Endodermal cell (in vitro differentiated cells): ENCODE data around the gene PCBP1. TPM values are rescaled to one million over a fixed set of nuclear protein-coding genes. Genes with fewer than 3 reads are reported as not detected.
"Not testable (repeated sequence)": the region's sequence is repeated elsewhere in the genome, so short reads cannot be mapped to it uniquely, and the experiment has no call there.

Experiments
- DNase-seq: peaks from one replicate; pipeline ENCODE4 v3.0.0-alpha.2; 2017
- H3K27ac ChIP-seq: 2 replicates; pipeline ENCODE4 v1.5.1; 2013; ENCODE audit warnings: mild to moderate bottlenecking, low read depth, low read length, moderate library complexity
- H3K27me3 ChIP-seq: 2 replicates; pipeline ENCODE4 v1.6.1; 2013; ENCODE audit warnings: mild to moderate bottlenecking, low read length, moderate library complexity; ENCODE audit not compliant: insufficient read depth, control insufficient read depth, poor library complexity, severe bottlenecking
- H3K36me3 ChIP-seq: 2 replicates; pipeline ENCODE4 v1.7.0; 2013; ENCODE audit warnings: mild to moderate bottlenecking, low read length, moderate library complexity; ENCODE audit not compliant: control insufficient read depth, insufficient read depth
- H3K4me1 ChIP-seq: one replicate; pipeline ENCODE4 v1.7.0; 2013; ENCODE audit warnings: low read length; ENCODE audit not compliant: control insufficient read depth, insufficient read depth
- H3K4me3 ChIP-seq: 2 replicates; pipeline ENCODE4 v1.5.1; 2013; ENCODE audit warnings: mild to moderate bottlenecking, low read length, moderate library complexity
- H3K9ac ChIP-seq: 2 replicates; pipeline ENCODE4 v1.6.1; 2013; ENCODE audit warnings: mild to moderate bottlenecking, low read length, moderate library complexity; ENCODE audit not compliant: poor library complexity, severe bottlenecking; ENCODE audit errors: extremely low read depth
- H3K9me3 ChIP-seq: 2 replicates; pipeline ENCODE4 v1.6.1; 2013; ENCODE audit warnings: mild to moderate bottlenecking, low read length, moderate library complexity; ENCODE audit not compliant: control insufficient read depth
- H3K27ac Mint-ChIP-seq: 2 replicates; pipeline ENCODE4 v1.8.0; 2020; ENCODE audit warnings: mixed read lengths
- H3K27me3 Mint-ChIP-seq: 2 replicates; pipeline ENCODE4 v1.8.0; 2021; ENCODE audit warnings: mild to moderate bottlenecking, mixed read lengths; ENCODE audit not compliant: insufficient read depth
- H3K36me3 Mint-ChIP-seq: 2 replicates; pipeline ENCODE4 v1.8.0; 2020; ENCODE audit warnings: low read depth, mixed read lengths
- H3K4me1 Mint-ChIP-seq: 2 replicates; pipeline ENCODE4 v1.8.0; 2020; ENCODE audit warnings: mixed read lengths
- H3K4me3 Mint-ChIP-seq: 2 replicates; pipeline ENCODE4 v1.8.0; 2020; ENCODE audit warnings: mild to moderate bottlenecking, moderate library complexity, mixed read lengths
- H3K9me3 Mint-ChIP-seq: 2 replicates; pipeline ENCODE4 v1.8.0; 2020; ENCODE audit warnings: mild to moderate bottlenecking, mixed read lengths
- WGBS, 2 experiments: methylation state at CpG; one replicate each; pipeline versions ENCODE4 v1.1.5 to v1.1.7; 2013; ENCODE audit warnings: missing lambda C conversion rate in 2 of 2, mixed read lengths in 1 of 2; ENCODE audit not compliant: insufficient coverage in 1 of 2, insufficient read length in 1 of 2; 5-methylcytosine and 5-hydroxymethylcytosine counted together
- total RNA-seq, 2 donors: library from RNA; stranded (reverse); fragmentation: NEBNext Ultra II Directional in 1 of 2; extraction: Animal tissue kit (Norgen Biotek cat#: 25700) in 1 of 2; gene quantifications; 2 replicates in 1 of 2; 3 replicates in 1 of 2; pipeline ENCODE4 v1.2.1, GENCODE V29; 2021
- TF ChIP-seq, protein P1 (sequence below): fragments of 200-600 bp; sonication (generic); conservative IDR thresholded peaks from 2 replicates; pipeline ENCODE4 v1.5.0; 2021; ENCODE audit warnings: antibody characterized with exemption, mild to moderate bottlenecking

PCBP1 gene
- total RNA-seq, 2 donors from 2014 or later, result 344 to 357 TPM

DNA sequence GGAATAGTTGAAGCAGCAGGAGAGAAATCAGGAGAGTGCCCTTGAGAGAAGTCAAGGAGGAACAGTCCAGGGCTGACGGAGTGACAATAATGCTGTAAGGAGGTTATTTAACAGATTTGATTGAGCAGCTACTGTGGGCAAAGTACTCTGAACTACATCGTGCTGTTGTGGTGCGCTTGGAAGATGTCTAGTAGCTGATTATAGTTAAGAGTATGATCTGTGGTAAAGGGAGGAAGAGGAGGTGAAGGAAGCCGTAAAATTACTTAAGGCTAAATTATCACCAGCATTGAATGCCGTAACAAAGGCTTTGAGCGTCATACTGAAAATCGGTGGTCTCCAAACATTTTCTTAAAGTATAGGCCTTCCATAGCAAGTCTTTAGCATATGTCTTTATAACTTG, 4.5 kb downstream of the PCBP1 start:
- no peak overlapping the region for H3K27ac ChIP-seq
- Mint-ChIP-seq H3K27me3 (no peaks in the 10 kb centered on the region), H3K4me1 (peaks cover 13% of the 10 kb centered on the region), H3K27ac (no peak overlapping the region), H3K36me3 (peaks cover 18% of the 10 kb centered on the region), H3K9me3 (no peaks in the 10 kb centered on the region), H3K4me3 (no peak overlapping the region)
- WGBS, 2 experiments, result 94 to 96% methylated on average over 3 to 7 of the region's 7 CpGs
- H3K9me3 ChIP-seq, result no peaks in the 10 kb centered on the region
- no peak overlapping the region for H3K9ac ChIP-seq
- TF ChIP-seq, protein P1, sequence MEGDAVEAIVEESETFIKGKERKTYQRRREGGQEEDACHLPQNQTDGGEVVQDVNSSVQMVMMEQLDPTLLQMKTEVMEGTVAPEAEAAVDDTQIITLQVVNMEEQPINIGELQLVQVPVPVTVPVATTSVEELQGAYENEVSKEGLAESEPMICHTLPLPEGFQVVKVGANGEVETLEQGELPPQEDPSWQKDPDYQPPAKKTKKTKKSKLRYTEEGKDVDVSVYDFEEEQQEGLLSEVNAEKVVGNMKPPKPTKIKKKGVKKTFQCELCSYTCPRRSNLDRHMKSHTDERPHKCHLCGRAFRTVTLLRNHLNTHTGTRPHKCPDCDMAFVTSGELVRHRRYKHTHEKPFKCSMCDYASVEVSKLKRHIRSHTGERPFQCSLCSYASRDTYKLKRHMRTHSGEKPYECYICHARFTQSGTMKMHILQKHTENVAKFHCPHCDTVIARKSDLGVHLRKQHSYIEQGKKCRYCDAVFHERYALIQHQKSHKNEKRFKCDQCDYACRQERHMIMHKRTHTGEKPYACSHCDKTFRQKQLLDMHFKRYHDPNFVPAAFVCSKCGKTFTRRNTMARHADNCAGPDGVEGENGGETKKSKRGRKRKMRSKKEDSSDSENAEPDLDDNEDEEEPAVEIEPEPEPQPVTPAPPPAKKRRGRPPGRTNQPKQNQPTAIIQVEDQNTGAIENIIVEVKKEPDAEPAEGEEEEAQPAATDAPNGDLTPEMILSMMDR, result no peak
- H3K4me3 ChIP-seq, result no peak overlapping the region
- H3K36me3 ChIP-seq, result peaks cover 11% of the 10 kb centered on the region
- H3K4me1 ChIP-seq, result no peaks in the 10 kb centered on the region
- H3K27me3 ChIP-seq, result no peaks in the 10 kb centered on the region
- DNase-seq, result no peak

DNA sequence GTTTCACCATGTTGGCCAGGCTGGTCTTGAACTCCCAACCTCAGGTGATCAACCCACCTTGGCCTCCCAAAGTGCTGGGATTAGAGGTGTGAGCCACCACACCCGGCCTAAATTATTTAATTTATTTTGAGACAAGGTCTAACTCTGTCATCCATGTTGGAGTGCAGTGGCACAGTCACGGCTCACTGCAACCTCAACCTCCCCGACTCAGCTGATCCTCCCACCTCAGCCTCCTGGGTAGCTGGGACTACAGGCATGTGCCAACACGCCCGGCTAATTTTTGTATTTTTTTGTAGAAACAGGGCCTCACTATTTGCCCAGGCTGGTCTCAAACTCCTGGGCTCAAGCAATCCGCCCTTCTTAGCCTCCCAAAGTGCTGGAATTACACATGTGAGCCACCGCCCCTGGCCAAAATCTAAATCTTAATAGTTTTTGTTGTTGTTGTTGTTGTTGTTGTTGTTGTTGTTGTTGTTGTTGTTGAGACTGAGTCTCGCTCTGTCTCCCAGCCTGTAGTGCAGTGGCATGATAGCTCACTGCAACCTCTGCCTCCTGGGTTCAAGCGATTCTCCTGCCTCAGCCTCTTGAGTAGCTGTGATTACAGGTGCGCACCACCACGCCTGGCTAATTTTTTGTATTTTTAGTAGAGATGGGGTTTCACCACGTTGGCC, 5.4 kb downstream of the PCBP1 start:
- Mint-ChIP-seq H3K36me3 (peaks cover 16% of the 10 kb centered on the region), H3K4me1 (peaks cover 13% of the 10 kb centered on the region)
- not testable (repeated sequence) for H3K27me3 ChIP-seq, H3K4me3 Mint-ChIP-seq, H3K27me3 Mint-ChIP-seq, H3K9ac ChIP-seq, H3K4me1 ChIP-seq, H3K9me3 Mint-ChIP-seq, H3K27ac Mint-ChIP-seq, H3K9me3 ChIP-seq, DNase-seq, H3K27ac ChIP-seq, H3K4me3 ChIP-seq
- H3K36me3 ChIP-seq, result peaks cover 11% of the 10 kb centered on the region
- 94% methylated on average over 10 to 12 of the region's 12 CpGs for whole genome bisulfite sequencing, 2 experiments

DNA sequence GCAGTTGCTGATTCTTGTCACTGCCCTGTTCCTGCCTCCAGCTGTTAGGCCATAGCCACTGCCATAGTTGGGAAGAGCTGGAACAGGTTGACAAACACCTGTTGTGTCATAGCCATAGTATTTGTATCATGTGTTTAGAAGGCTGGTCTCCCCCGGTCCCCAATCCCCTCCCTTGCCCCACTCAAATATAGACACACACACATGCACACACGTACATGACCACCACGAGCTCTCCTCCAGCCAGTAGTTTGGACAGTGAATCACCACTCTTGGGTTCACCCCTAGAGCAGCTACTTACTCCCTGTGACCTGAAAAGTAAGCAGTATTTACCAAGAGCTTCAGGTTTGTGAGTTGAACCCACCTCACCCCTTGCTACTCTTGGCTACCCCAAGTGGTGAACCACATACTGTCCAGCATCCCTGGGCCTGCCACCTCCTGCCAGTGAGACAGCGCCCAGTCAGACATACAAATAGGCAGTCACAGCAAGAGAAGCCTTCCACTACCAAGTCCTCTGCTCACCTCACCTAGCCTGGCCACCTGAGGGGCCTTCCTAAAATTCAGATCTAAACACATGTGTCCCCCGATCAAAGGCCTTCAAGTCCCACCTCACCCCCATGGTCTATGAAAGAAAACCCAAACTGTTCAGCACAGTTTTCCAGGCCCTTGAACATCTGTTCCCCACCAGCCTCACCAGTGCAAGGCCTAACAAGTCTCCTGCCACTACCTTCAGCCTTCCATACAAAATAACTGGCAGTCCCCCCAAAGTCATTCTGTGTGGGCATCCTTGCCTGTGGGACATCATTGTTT, 7.1 kb downstream of the PCBP1 start:
- DNase-seq, result no peak
- Histone ChIP-seq H3K4me3 (no peak overlapping the region), H3K27me3 (no peaks in the 10 kb centered on the region), H3K9ac (no peak overlapping the region), H3K9me3 (no peaks in the 10 kb centered on the region), H3K27ac (no peak overlapping the region), H3K36me3 (no peaks in the 10 kb centered on the region), H3K4me1 (no peaks in the 10 kb centered on the region)
- no peaks in the 10 kb centered on the region for H3K9me3 Mint-ChIP-seq
- H3K27me3 Mint-ChIP-seq, result no peaks in the 10 kb centered on the region
- H3K27ac Mint-ChIP-seq, result peak overlapping the region; percentile 23
- H3K4me3 Mint-ChIP-seq, result no peak overlapping the region
- WGBS, 2 experiments, result 97 to 100% methylated on average over 1 to 5 of the region's 5 CpGs
- peaks cover 13% of the 10 kb centered on the region for H3K4me1 Mint-ChIP-seq
- H3K36me3 Mint-ChIP-seq, result no peaks in the 10 kb centered on the region
- TF ChIP-seq, protein P1, result peak; percentile 19
